OCI-LY1 (cell line): Measurements from ENCODE around the gene FOXO3.

Experiments
- EZH2 ChIP-seq: fragments of 200-600 bp; sonication (generic), shearing (Covaris generic); IDR thresholded peaks from 2 replicates; pipeline ENCODE4 v1.8.0; 2017; ENCODE audit warnings: borderline replicate concordance, mixed run types, mild to moderate bottlenecking, antibody characterized with exemption, low read length, moderate library complexity, mixed read lengths
- TF ChIP-seq, protein P1 (sequence below): fragments of 200-600 bp; sonication (generic), shearing (Covaris generic); IDR thresholded peaks from 2 replicates; pipeline ENCODE4 v1.5.1; 2017; ENCODE audit warnings: mild to moderate bottlenecking, antibody characterized with exemption, low read length, moderate library complexity, mixed read lengths

GRCh38 chr6:108594151-108594550, 33.4 kb downstream of the FOXO3 start:
- TF ChIP-seq, protein P1, sequence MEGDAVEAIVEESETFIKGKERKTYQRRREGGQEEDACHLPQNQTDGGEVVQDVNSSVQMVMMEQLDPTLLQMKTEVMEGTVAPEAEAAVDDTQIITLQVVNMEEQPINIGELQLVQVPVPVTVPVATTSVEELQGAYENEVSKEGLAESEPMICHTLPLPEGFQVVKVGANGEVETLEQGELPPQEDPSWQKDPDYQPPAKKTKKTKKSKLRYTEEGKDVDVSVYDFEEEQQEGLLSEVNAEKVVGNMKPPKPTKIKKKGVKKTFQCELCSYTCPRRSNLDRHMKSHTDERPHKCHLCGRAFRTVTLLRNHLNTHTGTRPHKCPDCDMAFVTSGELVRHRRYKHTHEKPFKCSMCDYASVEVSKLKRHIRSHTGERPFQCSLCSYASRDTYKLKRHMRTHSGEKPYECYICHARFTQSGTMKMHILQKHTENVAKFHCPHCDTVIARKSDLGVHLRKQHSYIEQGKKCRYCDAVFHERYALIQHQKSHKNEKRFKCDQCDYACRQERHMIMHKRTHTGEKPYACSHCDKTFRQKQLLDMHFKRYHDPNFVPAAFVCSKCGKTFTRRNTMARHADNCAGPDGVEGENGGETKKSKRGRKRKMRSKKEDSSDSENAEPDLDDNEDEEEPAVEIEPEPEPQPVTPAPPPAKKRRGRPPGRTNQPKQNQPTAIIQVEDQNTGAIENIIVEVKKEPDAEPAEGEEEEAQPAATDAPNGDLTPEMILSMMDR = no peak
- TF ChIP-seq EZH2 = no peak
